HCT116 (cell line): ENCODE results near the gene ACBD6. TPM values are rescaled to one million over a fixed set of nuclear protein-coding genes. Genes with fewer than 3 reads are reported as not detected.

Experiments
- ATAC-seq: fragments of 200-7000 bp; cut with Tn5 transposase; 2 replicates; pipeline ENCODE4 v1.9.1; 2020; ENCODE audit warnings: mild to moderate bottlenecking, moderate library complexity
- BruUV-seq: library from RNA; stranded (reverse); fragments of 400-500 nt; replicated peaks from 2 replicates; lab custom pipeline; 2021; lab: Mats Ljungman, UMichigan
- CTCF ChIA-PET: fragments of 300-600 bp; sonication (Branson Sonifier 250); formaldehyde crosslinking; loops from one replicate; lab custom pipeline; 2021; ENCODE audit warnings: antibody characterized with exemption; lab: Charles Lee
- POLR2A ChIA-PET: fragments of 300-600, 350-600 bp; sonication (Branson Sonifier 250); formaldehyde crosslinking; loops from one replicate; lab custom pipeline; 2021; ENCODE audit warnings: antibody characterized with exemption; lab: Charles Lee
- RAD21 ChIA-PET, 2 experiments: fragments of 300-600 bp; sonication (Branson Sonifier 250); formaldehyde crosslinking; loops; one replicate each; lab custom pipeline; 2023; ENCODE audit warnings: low total read pairs in 2 of 2; ENCODE audit not compliant: uncharacterized antibody in 2 of 2, unreplicated experiment in 2 of 2, low non-redundant PET in 1 of 2; lab: Charles Lee
- DNase-seq: peaks from one replicate; pipeline ENCODE4 v3.0.0-alpha.2; 2010; ENCODE audit warnings: low read depth, low spot score
- H2AFZ ChIP-seq: fragments of 200-600 bp; shearing (Covaris generic), sonication (generic); 2 replicates; pipeline ENCODE4 v1.6.1; 2017; ENCODE audit warnings: low read depth, mixed run types, mixed read lengths, antibody characterized with exemption, low read length; ENCODE audit not compliant: poor library complexity, severe bottlenecking
- H3K27ac ChIP-seq: 2 replicates; pipeline ENCODE4 v1.5.1; 2012; ENCODE audit warnings: low read depth, low read length
- H3K27me3 ChIP-seq: fragments of 200-600 bp; sonication (generic); 2 replicates; pipeline ENCODE4 v1.6.1; 2016; ENCODE audit warnings: mixed run types, low read length, mixed read lengths; ENCODE audit not compliant: insufficient read depth
- H3K36me3 ChIP-seq, 2 experiments: fragments of 200-500 bp in 1 of 2; fragments of 200-600 bp in 1 of 2; sonication (Bioruptor generic) in 1 of 2; sonication (generic) in 1 of 2; 2 replicates each; pipeline versions ENCODE4 v1.5.1 to v1.6.1; 2014 to 2016; ENCODE audit warnings: low read length in 2 of 2, inconsistent platforms in 1 of 2, mixed read lengths in 1 of 2, mixed run types in 1 of 2; ENCODE audit not compliant: insufficient read depth in 2 of 2, control insufficient read depth in 1 of 2
- H3K4me1 ChIP-seq, 2 experiments: fragments of 200-600 bp in 1 of 2; sonication (generic) in 1 of 2; 2 replicates each; pipeline versions ENCODE4 v1.5.1 to v1.6.1; 2012 to 2017; ENCODE audit warnings: low read length in 2 of 2, inconsistent platforms in 1 of 2, mild to moderate bottlenecking in 1 of 2, mixed read lengths in 1 of 2, mixed run types in 1 of 2, moderate library complexity in 1 of 2; ENCODE audit not compliant: insufficient read depth in 2 of 2, control insufficient read depth in 1 of 2
- H3K4me2 ChIP-seq: fragments of 200-600 bp; sonication (generic); 2 replicates; pipeline ENCODE4 v1.6.1; 2017; ENCODE audit warnings: mixed run types, low read length, mixed read lengths
- H3K4me3 ChIP-seq, 2 experiments: fragments of 200-600 bp in 1 of 2; sonication (generic) in 1 of 2; replicated peaks in 1 of 2; 2 replicates each; pipeline ENCODE4 v1.5.1; 2011 to 2016; ENCODE audit warnings: low read length in 2 of 2, control low read depth in 1 of 2, low read depth in 1 of 2, mild to moderate bottlenecking in 1 of 2, mixed read lengths in 1 of 2, mixed run types in 1 of 2
- H3K79me2 ChIP-seq: fragments of 200-600 bp; sonication (generic); 2 replicates; pipeline ENCODE4 v1.6.1; 2017; ENCODE audit warnings: mild to moderate bottlenecking, mixed run types, low read length, moderate library complexity, mixed read lengths; ENCODE audit not compliant: insufficient read depth
- H3K9ac ChIP-seq: fragments of 200-600 bp; sonication (generic); 2 replicates; pipeline ENCODE4 v1.6.1; 2016; ENCODE audit warnings: low read length, mixed read lengths
- H3K9me2 ChIP-seq: fragments of 200-600 bp; sonication (generic), shearing (Covaris generic); 2 replicates; pipeline ENCODE4 v1.6.1; 2017; ENCODE audit warnings: mixed run types, mild to moderate bottlenecking, moderate library complexity; ENCODE audit not compliant: insufficient read depth
- H3K9me3 ChIP-seq, 2 experiments: fragments of 200-500 bp in 1 of 2; fragments of 200-600 bp in 1 of 2; sonication (Bioruptor generic) in 1 of 2; sonication (generic) in 1 of 2; 2 replicates each; pipeline ENCODE4 v1.6.1; 2014 to 2017; ENCODE audit warnings: low read length in 2 of 2, mixed read lengths in 2 of 2, inconsistent platforms in 1 of 2, low read depth in 1 of 2, mild to moderate bottlenecking in 1 of 2, mixed run types in 1 of 2, moderate library complexity in 1 of 2; ENCODE audit not compliant: control insufficient read depth in 1 of 2, insufficient read depth in 1 of 2
- H4K20me1 ChIP-seq: fragments of 200-600 bp; sonication (generic), shearing (Covaris generic); 2 replicates; pipeline ENCODE4 v1.6.1; 2017; ENCODE audit warnings: mixed run types, mild to moderate bottlenecking, moderate library complexity; ENCODE audit not compliant: insufficient read depth
- EGR1 ChIP-seq: IDR thresholded peaks from 2 replicates; pipeline ENCODE4 v1.6.1; 2012; ENCODE audit warnings: low read depth
- EZH2 ChIP-seq: fragments of 200-600 bp; sonication (generic); IDR thresholded peaks from 2 replicates; pipeline ENCODE4 v1.6.1; 2017; ENCODE audit warnings: antibody characterized with exemption, mixed run types
- FOSL1 ChIP-seq: IDR thresholded peaks from 2 replicates; pipeline ENCODE4 v1.6.1; 2012; ENCODE audit warnings: low read depth
- JUND ChIP-seq: IDR thresholded peaks from 2 replicates; pipeline ENCODE4 v1.6.1; 2012
- MAX ChIP-seq: IDR thresholded peaks from 2 replicates; pipeline ENCODE4 v1.6.1; 2012
- POLR2A ChIP-seq: IDR thresholded peaks from 2 replicates; pipeline ENCODE4 v1.7.0; 2011; ENCODE audit warnings: borderline replicate concordance; ENCODE audit not compliant: insufficient read depth, insufficient read length; ENCODE audit errors: extremely low read depth
- POLR2AphosphoS5 ChIP-seq: IDR thresholded peaks from 2 replicates; pipeline ENCODE4 v1.6.1; 2011; ENCODE audit warnings: mild to moderate bottlenecking, low read depth, low read length, moderate library complexity
- RAD21 ChIP-seq: IDR thresholded peaks from 2 replicates; pipeline ENCODE4 v1.6.1; 2012; ENCODE audit warnings: low read depth, mild to moderate bottlenecking
- ZNF274 ChIP-seq: fragments of 200-500 bp; sonication (Bioruptor generic); IDR thresholded peaks from 2 replicates; pipeline ENCODE4 v1.6.1; 2014; ENCODE audit warnings: mild to moderate bottlenecking, low read depth, low read length, inconsistent platforms
- intact Hi-C: fragments of 100-400 bp; cut with micrococcal nuclease; formaldehyde crosslinking; loops from 2 replicates; pipeline ENCODE4 v1.10.0; 2022
- total RNA-seq: library from RNA; stranded (reverse); gene quantifications from one replicate; pipeline ENCODE4 v1.2.1, GENCODE V29; 2021; ENCODE audit not compliant: unreplicated experiment
- TF ChIP-seq, protein P1 (sequence below): IDR thresholded peaks from 2 replicates; pipeline ENCODE4 v1.6.1; 2011; ENCODE audit warnings: mild to moderate bottlenecking, low read length, moderate library complexity; ENCODE audit not compliant: insufficient replicate concordance; ENCODE audit errors: extremely low read depth

Gene ACBD6
- total RNA-seq, 1 experiment from 2014 or later = 43.2 TPM

DNA sequence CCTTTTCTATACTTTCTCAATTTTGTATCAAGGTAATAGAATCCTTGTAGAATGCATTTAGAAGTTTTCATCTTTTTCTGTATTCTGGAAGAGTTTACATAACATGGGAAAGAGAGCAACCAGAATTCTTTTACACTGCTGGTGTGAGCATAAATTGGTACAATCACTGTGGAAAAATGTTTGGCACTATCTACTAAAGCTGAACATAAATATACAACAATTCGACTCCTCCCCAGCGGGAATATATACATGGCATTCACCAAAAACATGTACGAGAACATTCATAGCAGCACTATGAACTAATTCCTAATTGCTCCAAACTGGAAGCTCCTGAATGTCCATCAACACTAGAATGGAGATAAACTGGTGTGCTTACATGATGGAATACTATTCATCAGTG is 1.8 kb upstream of the ACBD6 start:
- H3K4me3 ChIP-seq = no peak overlapping the region
- intact Hi-C loops = loop anchor here (5.0 kb wide), 1 partner anchor 518 kb away; the partner anchor contains the start of gene STX6
- no peaks in the 10 kb centered on the region for H3K9me2 ChIP-seq
- no peak for ATAC-seq
- H3K27me3 ChIP-seq = no peaks in the 10 kb centered on the region
- no peak for TF ChIP-seq EGR1
- no peak for TF ChIP-seq EZH2
- TF ChIP-seq POLR2AphosphoS5 = no peak
- TF ChIP-seq POLR2A = no peak
- TF ChIP-seq JUND = no peak
- TF ChIP-seq, protein P1, sequence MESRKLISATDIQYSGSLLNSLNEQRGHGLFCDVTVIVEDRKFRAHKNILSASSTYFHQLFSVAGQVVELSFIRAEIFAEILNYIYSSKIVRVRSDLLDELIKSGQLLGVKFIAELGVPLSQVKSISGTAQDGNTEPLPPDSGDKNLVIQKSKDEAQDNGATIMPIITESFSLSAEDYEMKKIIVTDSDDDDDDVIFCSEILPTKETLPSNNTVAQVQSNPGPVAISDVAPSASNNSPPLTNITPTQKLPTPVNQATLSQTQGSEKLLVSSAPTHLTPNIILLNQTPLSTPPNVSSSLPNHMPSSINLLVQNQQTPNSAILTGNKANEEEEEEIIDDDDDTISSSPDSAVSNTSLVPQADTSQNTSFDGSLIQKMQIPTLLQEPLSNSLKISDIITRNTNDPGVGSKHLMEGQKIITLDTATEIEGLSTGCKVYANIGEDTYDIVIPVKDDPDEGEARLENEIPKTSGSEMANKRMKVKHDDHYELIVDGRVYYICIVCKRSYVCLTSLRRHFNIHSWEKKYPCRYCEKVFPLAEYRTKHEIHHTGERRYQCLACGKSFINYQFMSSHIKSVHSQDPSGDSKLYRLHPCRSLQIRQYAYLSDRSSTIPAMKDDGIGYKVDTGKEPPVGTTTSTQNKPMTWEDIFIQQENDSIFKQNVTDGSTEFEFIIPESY = no peak
- peaks cover 7 to 31% of the 10 kb centered on the region in 2 experiments; a peak in 3 of 4 replicates for H3K4me1 ChIP-seq
- POLR2A ChIA-PET = no interaction called here
- peaks cover 30% of the 10 kb centered on the region for H3K79me2 ChIP-seq
- no peak overlapping the region for H3K4me2 ChIP-seq
- CTCF ChIA-PET = interaction anchor here (1.2 to 2.0 kb wide), 2 partner anchors 11 to 378 kb away, joined by 3 to 9 read pairs; no protein-coding TSS in a partner anchor
- no peaks in the 10 kb centered on the region; a peak in 1 of 4 replicates for H3K36me3 ChIP-seq
- RAD21 ChIA-PET = no interaction called here
- H3K9me3 ChIP-seq = no peaks in the 10 kb centered on the region
- no peak overlapping the region for H2AFZ ChIP-seq
- H3K27ac ChIP-seq = no peak overlapping the region
- no TSS peak for BruUV-seq
- no peak for DNase-seq
- no peak overlapping the region for H3K9ac ChIP-seq
- no peaks in the 10 kb centered on the region for H4K20me1 ChIP-seq

DNA sequence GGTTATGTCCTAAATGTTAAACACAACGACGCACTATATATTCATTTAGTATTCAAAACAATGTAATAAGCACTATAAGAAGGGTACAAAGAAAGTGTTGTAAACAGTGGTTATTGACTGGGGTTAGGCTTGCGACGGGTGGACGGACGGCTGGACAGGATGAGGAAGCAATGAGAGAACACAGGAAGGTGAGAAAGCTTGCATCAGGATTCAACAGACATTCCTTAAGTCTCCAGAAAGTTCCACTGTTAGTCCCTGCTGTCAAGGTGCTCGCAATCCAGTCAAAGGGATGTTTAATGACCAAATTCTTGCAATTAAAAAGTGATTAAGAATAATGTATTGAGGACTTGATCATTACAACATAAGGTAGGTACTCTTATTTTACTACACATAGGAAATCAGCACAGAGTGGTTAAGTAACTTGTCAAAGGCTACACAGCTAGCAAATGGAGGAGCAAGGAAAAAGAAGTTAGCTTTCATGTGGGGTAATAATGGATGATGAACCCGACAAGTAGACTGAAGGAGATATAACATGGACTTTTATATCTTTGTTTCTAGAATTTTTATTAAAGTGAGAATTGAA is 994 bp upstream of the ACBD6 start:
- Histone ChIP-seq H4K20me1 (no peaks in the 10 kb centered on the region), H3K4me2 (peak overlapping the region; percentile 84), H3K4me3 (peak overlapping the region; percentile 92), H3K9me2 (no peaks in the 10 kb centered on the region), H3K79me2 (peaks cover 38% of the 10 kb centered on the region), H3K9me3 (no peaks in the 10 kb centered on the region), H3K36me3 (no peaks in the 10 kb centered on the region; a peak in 1 of 4 replicates), H3K27me3 (no peaks in the 10 kb centered on the region), H3K4me1 (peaks cover 7 to 31% of the 10 kb centered on the region in 2 experiments; a peak in 3 of 4 replicates), H3K27ac (peak overlapping the region; percentile 71), H3K9ac (peak overlapping the region; percentile 93), H2AFZ (peak overlapping the region; percentile 90)
- CTCF ChIA-PET = interaction anchor here (2.5 kb wide), 1 partner anchor 12 kb away, joined by 9 read pairs; no protein-coding TSS in a partner anchor
- DNase-seq (no peak), ATAC-seq (peak; percentile 4)
- intact Hi-C loops = loop anchor here (5.0 kb wide), 1 partner anchor 519 kb away; the partner anchor contains the start of gene STX6
- no TSS peak for BruUV-seq
- TF ChIP-seq FOSL1 (no peak), RAD21 (no peak), JUND (no peak), MAX (no peak), ZNF274 (no peak)
- TF ChIP-seq, protein P1 = no peak
- RAD21 ChIA-PET = no interaction called here
- POLR2A ChIA-PET = interaction anchor here (1.4 kb wide), 1 partner anchor 8 kb away, joined by 3 read pairs; no protein-coding TSS in a partner anchor
